KMS-11 (cell line): ENCODE results near the gene CHRNB1.

Source experiments
- H2AFZ ChIP-seq: fragments of 200-600 bp; sonication (generic); 2 replicates; pipeline ENCODE4 v1.6.1; 2016; ENCODE audit warnings: antibody characterized with exemption, mixed run types, low read depth
- H3K27ac ChIP-seq: fragments of 200-600 bp; sonication (generic); 2 replicates; pipeline ENCODE4 v1.6.1; 2016; ENCODE audit warnings: mild to moderate bottlenecking, mixed run types
- H3K27me3 ChIP-seq: fragments of 200-600 bp; sonication (generic); 2 replicates; pipeline ENCODE4 v1.6.1; 2017; ENCODE audit warnings: mild to moderate bottlenecking, low read depth, mixed run types, moderate library complexity; ENCODE audit not compliant: insufficient read depth
- H3K36me3 ChIP-seq: fragments of 200-600 bp; sonication (generic); 2 replicates; pipeline ENCODE4 v1.6.1; 2017; ENCODE audit warnings: mild to moderate bottlenecking, mixed run types; ENCODE audit not compliant: insufficient read depth
- H3K4me1 ChIP-seq: fragments of 200-600 bp; sonication (generic); 2 replicates; pipeline ENCODE4 v1.6.1; 2016; ENCODE audit warnings: mild to moderate bottlenecking, low read depth, mixed run types; ENCODE audit not compliant: poor library complexity, severe bottlenecking
- H3K4me2 ChIP-seq: fragments of 200-600 bp; sonication (generic); 2 replicates; pipeline ENCODE4 v1.7.0; 2016; ENCODE audit warnings: mild to moderate bottlenecking, mixed run types
- H3K4me3 ChIP-seq: fragments of 200-600 bp; sonication (generic); IDR thresholded peaks from 2 replicates; pipeline ENCODE4 v1.6.1; 2017; ENCODE audit warnings: low read depth, low read length, mixed read lengths; ENCODE audit not compliant: insufficient read depth
- H3K79me2 ChIP-seq: fragments of 200-600 bp; sonication (generic); 2 replicates; pipeline ENCODE4 v1.6.1; 2016; ENCODE audit warnings: low read depth, mixed run types; ENCODE audit not compliant: insufficient read depth
- H3K9ac ChIP-seq: fragments of 200-600 bp; sonication (generic); 2 replicates; pipeline ENCODE4 v1.6.1; 2016; ENCODE audit warnings: mild to moderate bottlenecking, mixed run types
- H4K20me1 ChIP-seq: fragments of 200-600 bp; sonication (generic); 2 replicates; pipeline ENCODE4 v1.6.1; 2016; ENCODE audit warnings: mild to moderate bottlenecking, mixed run types; ENCODE audit not compliant: insufficient read depth
- CTCF ChIP-seq: fragments of 200-600 bp; sonication (generic); conservative IDR thresholded peaks from 2 replicates; pipeline ENCODE4 v1.6.1; 2017; ENCODE audit warnings: low read depth, mild to moderate bottlenecking, antibody characterized with exemption, low read length, moderate library complexity, mixed read lengths

The CHRNB1 gene

DNA sequence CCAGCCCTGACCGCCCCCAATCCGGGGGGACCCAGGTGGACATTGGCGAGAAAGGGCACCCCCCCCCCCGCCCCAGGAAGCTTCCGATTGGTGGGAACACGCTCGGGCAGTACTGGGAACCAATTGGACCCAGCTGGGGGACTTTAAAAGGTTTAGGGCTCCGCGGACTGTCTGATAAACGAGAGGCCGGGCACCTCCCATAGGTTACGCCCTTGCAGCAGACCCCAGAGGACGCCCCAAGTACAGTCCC, 41.2 kb upstream of the CHRNB1 start:
- H3K4me3 ChIP-seq: no peak overlapping the region
- H3K79me2 ChIP-seq: no peaks in the 10 kb centered on the region
- H3K36me3 ChIP-seq: no peaks in the 10 kb centered on the region
- TF ChIP-seq CTCF: no peak
- no peak overlapping the region for H3K9ac ChIP-seq
- no peak overlapping the region for H2AFZ ChIP-seq
- H3K4me1 ChIP-seq: no peaks in the 10 kb centered on the region
- no peak overlapping the region for H3K4me2 ChIP-seq
- no peaks in the 10 kb centered on the region for H4K20me1 ChIP-seq
- H3K27ac ChIP-seq: no peak overlapping the region
- no peaks in the 10 kb centered on the region for H3K27me3 ChIP-seq

DNA sequence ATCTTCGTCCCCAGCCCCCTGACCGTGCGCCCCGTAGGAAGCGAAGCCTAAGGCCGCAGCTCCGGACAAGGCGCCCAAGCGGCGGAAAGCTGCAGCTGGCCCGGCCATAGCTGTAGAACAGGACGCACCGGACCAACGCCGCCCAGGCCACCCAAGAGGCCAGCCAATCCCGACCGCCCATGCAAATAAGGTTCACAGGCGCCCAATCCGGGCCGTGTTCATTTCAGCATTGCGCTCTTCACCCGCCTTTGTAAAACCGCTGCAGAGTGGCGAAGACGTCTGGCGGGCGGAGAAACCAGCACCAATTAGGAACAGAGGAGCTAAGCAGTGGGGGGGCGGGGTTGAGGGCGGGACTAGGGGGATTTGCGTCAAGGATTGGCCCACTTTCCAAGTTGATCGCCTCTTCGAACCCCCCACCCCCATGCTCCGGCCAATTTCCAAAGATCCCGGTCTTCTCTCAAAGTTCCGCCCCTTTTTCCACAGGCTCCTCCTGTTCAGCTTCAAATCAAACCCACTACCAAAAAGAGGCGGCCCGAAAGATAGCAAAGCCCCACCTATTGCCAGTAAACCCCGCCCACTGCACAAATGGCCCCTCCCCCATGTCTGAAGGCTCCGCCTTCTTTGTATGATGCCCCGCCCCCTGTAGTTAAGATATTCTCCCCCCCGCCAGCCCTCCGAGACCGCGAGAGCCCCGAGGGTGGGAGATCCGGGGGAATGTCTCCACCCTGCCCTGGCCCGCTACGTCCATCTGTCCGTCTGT, 40.7 kb upstream of the CHRNB1 start, which contains the start of gene TMEM256:
Gene TMEM256, minus strand, starts transcription at position 121 of the 760 bp plus-strand sequence. Its CDS starts 13 bp downstream, at position 108.
- no peaks in the 10 kb centered on the region for H3K36me3 ChIP-seq
- no peak within 1 kb of the TSS for H3K4me3 ChIP-seq
- H3K9ac ChIP-seq: no peak within 1 kb of the TSS
- no peak within 1 kb of the TSS for H2AFZ ChIP-seq
- TF ChIP-seq CTCF: no peak
- no peaks in the 10 kb centered on the region for H4K20me1 ChIP-seq
- H3K4me2 ChIP-seq: no peak within 1 kb of the TSS
- H3K27me3 ChIP-seq: no peaks in the 10 kb centered on the region
- H3K79me2 ChIP-seq: no peaks in the 10 kb centered on the region
- H3K27ac ChIP-seq: no peak within 1 kb of the TSS
- no peaks in the 10 kb centered on the region for H3K4me1 ChIP-seq

- Histone ChIP-seq H3K27me3 (no peaks in the 10 kb centered on the region), H3K79me2 (no peaks in the 10 kb centered on the region), H3K36me3 (no peaks in the 10 kb centered on the region), H3K4me3 (no peak overlapping the region), H3K4me2 (no peak overlapping the region), H3K9ac (no peak overlapping the region), H4K20me1 (no peaks in the 10 kb centered on the region), H2AFZ (no peak overlapping the region), H3K4me1 (no peaks in the 10 kb centered on the region), H3K27ac (no peak overlapping the region)
- TF ChIP-seq CTCF: no peak
Observed at GRCh38 chr17:7404737-7405349, 40.0 kb upstream of the CHRNB1 start.

DNA sequence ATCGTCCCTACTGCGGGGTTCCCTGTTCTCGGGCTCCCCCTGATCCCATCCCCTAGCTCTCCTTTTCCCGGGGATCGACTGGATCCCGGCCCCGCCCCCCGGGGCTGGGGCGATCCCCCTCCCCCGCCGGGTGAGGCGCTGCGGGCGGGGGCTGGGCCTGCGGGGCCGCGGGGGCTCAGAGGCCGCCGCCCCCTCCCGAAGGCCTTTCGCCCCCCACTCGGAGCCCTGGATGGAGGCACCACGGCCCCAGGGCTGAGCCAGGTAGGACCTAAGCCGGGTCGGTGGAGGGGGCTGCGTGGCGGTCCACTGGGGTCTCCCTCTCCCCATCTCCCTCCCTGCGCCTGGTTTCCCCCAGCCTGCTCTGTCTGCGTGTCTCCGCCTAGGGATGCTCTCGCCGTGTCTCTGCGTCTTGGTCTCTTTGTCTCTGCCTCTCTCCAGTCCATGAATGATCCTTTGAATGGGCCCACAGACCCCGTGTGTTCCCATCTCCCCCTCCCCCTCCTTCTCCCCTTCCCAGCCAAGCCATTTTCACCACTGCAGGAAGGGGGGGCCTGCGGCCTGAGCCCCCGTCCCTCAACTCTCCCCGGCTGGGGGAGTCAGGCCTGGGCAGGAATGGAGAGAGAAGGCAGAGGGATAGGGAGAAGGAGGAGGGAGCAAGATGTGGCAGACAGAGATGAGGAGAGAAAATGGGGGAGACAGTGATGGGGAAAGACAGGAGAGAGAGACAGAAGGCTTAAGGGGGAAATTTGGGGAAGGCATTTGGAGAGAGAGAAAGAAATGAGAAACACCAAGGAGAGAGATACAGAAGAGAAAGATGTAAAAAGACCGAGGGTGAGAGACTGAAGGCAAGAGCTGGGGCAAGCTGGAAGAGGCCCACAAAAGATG, 39.3 kb upstream of the CHRNB1 start:
- H3K9ac ChIP-seq: no peak overlapping the region
- no peak for TF ChIP-seq CTCF
- no peak overlapping the region for H3K27ac ChIP-seq
- no peak overlapping the region for H2AFZ ChIP-seq
- no peak overlapping the region for H3K4me2 ChIP-seq
- H3K36me3 ChIP-seq: no peaks in the 10 kb centered on the region
- no peaks in the 10 kb centered on the region for H3K79me2 ChIP-seq
- no peaks in the 10 kb centered on the region for H3K27me3 ChIP-seq
- H3K4me3 ChIP-seq: no peak overlapping the region
- H4K20me1 ChIP-seq: no peaks in the 10 kb centered on the region
- H3K4me1 ChIP-seq: no peaks in the 10 kb centered on the region
